Colon (tissue), 2 donors: ENCODE data around the gene TDO2.
"Not testable (repeated sequence)": the region's sequence is repeated elsewhere in the genome, so short reads cannot be mapped to it uniquely, and the experiment has no call there.

Experiments
- FAIRE-seq: peaks from 2 replicates; lab custom pipeline; 2012; peaks lifted over from hg19 to GRCh38; lab: Jason Lieb, UNC
- donor health status: control.
- donor health status: control.

The TDO2 gene

GRCh38 chr4:155903453-155903852 lies at the start of gene TDO2:
Gene TDO2 (plus strand): TSS chr4:155903696. CDS start chr4:155903759, 63 bp downstream.
- no peak for FAIRE-seq

- no peak for FAIRE-seq
These were observed 48.8 kb upstream of the TDO2 start for GRCh38 chr4:155854582-155855226.

- no peak for FAIRE-seq
These were observed 47.6 kb upstream of the TDO2 start for GRCh38 chr4:155855897-155856296.

- no peak for FAIRE-seq
These were observed 37.3 kb upstream of the TDO2 start, which contains the start of gene ASIC5 for GRCh38 chr4:155866177-155866576. Gene ASIC5 (minus strand): TSS chr4:155866277. CDS start chr4:155866226, 51 bp downstream.

GRCh38 chr4:155875878-155876277 lies 27.6 kb upstream of the TDO2 start:
- FAIRE-seq: no peak

- FAIRE-seq: no peak
These were observed 25.5 kb upstream of the TDO2 start for GRCh38 chr4:155877971-155878370.

- no peak for FAIRE-seq
These were observed 24.9 kb upstream of the TDO2 start for GRCh38 chr4:155878611-155879010.

- FAIRE-seq: no peak
These were observed 23.7 kb upstream of the TDO2 start for GRCh38 chr4:155879767-155880166.

- FAIRE-seq: no peak
These were observed 21.9 kb upstream of the TDO2 start for GRCh38 chr4:155881555-155881954.

- no peak for FAIRE-seq
These were observed 19.6 kb upstream of the TDO2 start for GRCh38 chr4:155883895-155884294.

- FAIRE-seq: no peak
These were observed 17.8 kb upstream of the TDO2 start for GRCh38 chr4:155885666-155886065.

- FAIRE-seq: no peak
These were observed 16.5 kb upstream of the TDO2 start for GRCh38 chr4:155887045-155887444.

- FAIRE-seq: no peak
These were observed 15.5 kb upstream of the TDO2 start for GRCh38 chr4:155887847-155888570.

- no peak for FAIRE-seq
These were observed 14.3 kb upstream of the TDO2 start for GRCh38 chr4:155889031-155889793.

- FAIRE-seq: no peak
These were observed 13.6 kb upstream of the TDO2 start for GRCh38 chr4:155889946-155890345.

GRCh38 chr4:155891058-155891457 lies 12.4 kb upstream of the TDO2 start:
- no peak for FAIRE-seq

- not testable (repeated sequence) for FAIRE-seq
These were observed 5.1 kb upstream of the TDO2 start for GRCh38 chr4:155898371-155898770.

GRCh38 chr4:155899891-155900290 lies 3.6 kb upstream of the TDO2 start:
- no peak for FAIRE-seq

- no peak for FAIRE-seq
These were observed 3.1 kb upstream of the TDO2 start for GRCh38 chr4:155900381-155900780.

GRCh38 chr4:155901013-155901412 lies 2.5 kb upstream of the TDO2 start:
- FAIRE-seq: no peak

- no peak for FAIRE-seq
These were observed 835 bp downstream of the TDO2 start for GRCh38 chr4:155904331-155904730.

GRCh38 chr4:155906554-155907247 lies 3.2 kb downstream of the TDO2 start:
- no peak for FAIRE-seq
